ENCODE measurements around the gene TMEM74B.
"Not testable (repeated sequence)": the region's sequence is repeated elsewhere in the genome, so short reads cannot be mapped to it uniquely, and the experiment has no call there.

TMEM74B gene

DNA sequence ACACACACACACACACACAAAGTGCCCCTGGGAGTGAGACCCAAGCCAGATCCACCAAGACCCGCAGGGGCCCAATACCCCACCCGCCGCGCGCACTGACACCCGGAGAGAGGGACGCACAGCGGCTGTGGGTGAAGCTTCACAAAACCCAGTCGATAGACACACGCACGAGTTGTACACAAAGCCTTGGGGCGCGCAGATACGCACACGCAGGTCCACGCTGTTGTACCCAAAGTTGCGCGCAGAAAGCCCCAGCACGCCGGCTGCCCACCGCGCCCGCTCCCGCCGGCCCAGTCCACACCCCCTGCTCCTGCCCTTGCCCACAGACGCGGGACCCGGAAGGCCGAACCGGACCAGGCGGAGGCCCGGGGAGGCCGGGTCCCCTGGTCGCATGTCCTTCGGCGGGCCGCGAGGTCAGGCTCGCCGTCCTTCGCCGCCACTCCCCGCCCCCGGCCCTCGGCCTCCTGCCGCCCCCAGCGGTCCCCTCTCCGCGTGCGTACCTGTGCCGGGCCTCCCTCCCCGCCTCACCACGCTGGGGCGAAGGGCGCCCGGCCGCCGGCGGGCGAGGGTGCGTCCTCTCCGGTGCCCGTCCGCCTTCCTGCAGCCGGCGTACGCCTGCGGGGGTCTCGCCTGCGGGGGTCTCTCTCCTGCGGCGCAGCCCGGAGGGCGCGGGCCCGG, at the start of gene TMEM74B:
Gene TMEM74B (minus strand): TSS at position 344 of the 678 bp plus-strand sequence. CDS start 1,180 bp downstream, outside the sequence.
- peaks cover 3 to 20% (median 12%) of the 10 kb centered on the region in 5 donors for H3K4me1 ChIP-seq (ENCODE audit: control insufficient read depth in 5 of 5, insufficient read depth in 5 of 5, low read length in 5 of 5)
- no peak within 1 kb of the TSS for H3K27ac ChIP-seq (ENCODE audit: low read depth, low read length)
- H3K27me3 ChIP-seq (ENCODE audit: control insufficient read depth in 5 of 5, insufficient read depth in 4 of 5, low read length in 5 of 5): peaks cover 12 to 28% (median 15%) of the 10 kb centered on the region in 5 donors
- H3K9me3 ChIP-seq (ENCODE audit: control insufficient read depth in 5 of 5, low read length in 5 of 5): no peaks in the 10 kb centered on the region
- H3K4me3 ChIP-seq (ENCODE audit: low read depth in 1 of 5, low read length in 5 of 5): peak within 1 kb of the TSS in 3 of 5 donors; percentile 25 to 50 (median 50)
- H3K9ac ChIP-seq (ENCODE audit: low read length in 5 of 5): no peak within 1 kb of the TSS
- H3K36me3 ChIP-seq (ENCODE audit: control insufficient read depth in 5 of 5, insufficient read depth in 5 of 5, low read length in 5 of 5): peaks cover 0 to 8% (median 6%) of the 10 kb centered on the region in 5 donors

DNA sequence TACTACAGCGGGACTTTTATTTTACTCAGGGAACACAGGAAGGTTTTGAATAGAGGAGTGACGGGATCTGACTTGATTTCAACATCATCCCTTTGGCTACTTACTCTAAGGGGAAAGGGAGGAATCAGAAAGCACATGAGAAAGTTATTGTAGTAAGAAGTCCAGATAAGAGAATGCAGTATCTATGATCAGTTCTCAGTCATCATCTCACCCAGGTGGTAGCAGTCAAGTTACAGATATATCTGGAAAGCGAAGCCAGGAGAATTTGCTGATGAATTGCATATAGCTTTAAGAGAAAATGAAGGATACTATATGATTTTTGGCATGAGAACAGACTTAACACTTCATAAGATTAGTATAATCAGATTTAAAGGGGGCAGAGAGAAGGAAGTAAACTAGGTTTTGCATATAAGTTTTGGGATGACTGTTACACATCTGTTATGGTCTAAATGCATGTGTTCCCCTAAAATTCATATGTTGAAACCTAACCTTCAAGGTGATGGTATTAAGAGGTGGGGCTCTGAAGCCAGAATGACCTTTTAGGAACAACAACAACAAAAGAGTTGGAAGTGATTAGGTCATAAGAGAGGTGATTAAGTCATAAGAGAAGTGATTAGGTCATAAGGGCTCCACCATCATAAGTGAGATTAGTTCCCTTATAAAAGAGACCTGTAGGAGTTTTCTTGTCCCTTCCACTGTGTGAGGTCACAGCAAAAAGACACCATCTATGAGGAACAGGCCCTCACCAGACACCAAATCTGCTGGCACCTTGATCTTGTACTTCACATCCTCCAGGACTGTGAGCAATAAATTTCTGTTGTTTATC, 47.7 kb upstream of the TMEM74B start:
- Histone ChIP-seq H3K36me3 (ENCODE audit: control insufficient read depth in 5 of 5, insufficient read depth in 5 of 5, low read length in 5 of 5) (no peaks in the 10 kb centered on the region), H3K27ac (ENCODE audit: low read depth, low read length) (no peak overlapping the region), H3K27me3 (ENCODE audit: control insufficient read depth in 5 of 5, insufficient read depth in 4 of 5, low read length in 5 of 5) (peaks cover 0 to 15% (median 3%) of the 10 kb centered on the region in 5 donors), H3K9me3 (ENCODE audit: control insufficient read depth in 5 of 5, low read length in 5 of 5) (no peaks in the 10 kb centered on the region), H3K4me1 (ENCODE audit: control insufficient read depth in 5 of 5, insufficient read depth in 5 of 5, low read length in 5 of 5) (peaks cover 0 to 2% (median 0%) of the 10 kb centered on the region in 5 donors), H3K9ac (ENCODE audit: low read length in 5 of 5) (no peak overlapping the region), H3K4me3 (ENCODE audit: low read depth in 1 of 5, low read length in 5 of 5) (no peak overlapping the region)

DNA sequence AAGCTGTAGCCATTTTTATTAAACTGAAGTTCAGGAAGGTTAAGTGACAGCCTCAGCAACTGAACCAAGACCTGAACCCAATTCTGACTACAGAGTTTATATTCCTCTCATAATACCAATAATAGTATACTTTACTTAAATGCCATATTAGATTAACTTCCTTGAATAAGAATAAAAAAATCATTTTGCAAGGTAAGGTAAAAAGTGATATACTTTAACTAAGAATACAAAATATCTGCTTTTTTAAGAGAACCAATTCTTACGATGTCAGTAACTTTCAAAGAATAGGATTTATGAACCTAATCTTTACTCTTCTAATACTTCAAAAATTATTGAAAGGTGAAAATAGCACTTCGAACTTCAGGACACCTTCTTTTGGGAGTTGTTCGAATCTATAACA, 44.8 kb upstream of the TMEM74B start:
- H3K9me3 ChIP-seq (ENCODE audit: control insufficient read depth in 5 of 5, low read length in 5 of 5): no peaks in the 10 kb centered on the region
- no peak overlapping the region for H3K27ac ChIP-seq (ENCODE audit: low read depth, low read length)
- H3K36me3 ChIP-seq (ENCODE audit: control insufficient read depth in 5 of 5, insufficient read depth in 5 of 5, low read length in 5 of 5): no peaks in the 10 kb centered on the region
- H3K9ac ChIP-seq (ENCODE audit: low read length in 5 of 5): no peak overlapping the region
- H3K4me1 ChIP-seq (ENCODE audit: control insufficient read depth in 5 of 5, insufficient read depth in 5 of 5, low read length in 5 of 5): peaks cover 2 to 18% (median 12%) of the 10 kb centered on the region in 5 donors
- H3K27me3 ChIP-seq (ENCODE audit: control insufficient read depth in 5 of 5, insufficient read depth in 4 of 5, low read length in 5 of 5): peaks cover 2 to 23% (median 5%) of the 10 kb centered on the region in 5 donors
- no peak overlapping the region for H3K4me3 ChIP-seq (ENCODE audit: low read depth in 1 of 5, low read length in 5 of 5)

DNA sequence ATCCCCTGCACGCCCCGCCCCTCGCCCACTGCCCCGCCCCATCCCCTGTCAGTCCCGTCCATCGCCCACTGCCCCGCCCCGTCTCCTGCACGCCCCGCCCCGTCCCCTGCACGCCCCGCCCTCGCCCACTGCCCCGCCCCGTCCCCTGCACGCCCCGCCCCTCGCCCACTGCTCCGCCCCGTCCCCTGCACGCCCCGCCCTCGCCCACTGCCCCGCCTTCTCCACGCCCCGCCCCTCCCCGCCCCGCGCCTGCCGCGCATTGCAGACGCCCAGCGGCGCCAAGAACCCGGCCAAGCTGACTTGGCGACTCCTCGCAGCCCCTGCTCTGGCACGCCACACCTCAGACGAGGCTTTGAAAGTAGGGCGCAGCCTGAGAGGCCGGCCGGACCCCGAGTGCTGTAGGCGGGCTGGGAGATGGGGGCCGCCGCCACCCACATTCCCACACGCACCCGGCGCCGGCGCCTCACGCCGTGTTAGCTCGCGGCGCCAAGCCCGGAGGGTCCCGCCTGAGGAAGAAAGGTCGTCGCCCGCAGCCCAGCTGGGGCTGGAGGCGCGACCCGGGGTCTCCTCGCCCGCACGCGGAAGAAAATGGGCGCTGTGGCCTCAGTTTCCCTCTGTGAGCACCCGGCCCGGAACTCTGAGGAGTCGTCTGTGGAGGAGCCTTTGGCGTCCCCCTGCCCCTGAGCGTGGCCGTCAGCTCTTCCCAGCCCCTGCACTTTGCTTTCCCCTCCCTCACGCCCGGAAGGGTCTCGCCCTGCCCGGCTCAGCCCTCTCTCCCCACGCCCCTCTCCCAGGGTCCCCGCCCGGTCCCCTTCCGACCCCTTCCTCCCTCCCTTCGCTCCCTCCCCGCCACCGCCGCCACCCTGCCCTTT, 41.2 kb upstream of the TMEM74B start, which contains the start of gene RAD21L1:
Gene RAD21L1 (plus strand): TSS at position 262 of the 872 bp plus-strand sequence. CDS start 2,410 bp downstream, outside the sequence.
- peaks cover 0 to 18% (median 12%) of the 10 kb centered on the region in 5 donors for H3K4me1 ChIP-seq (ENCODE audit: control insufficient read depth in 5 of 5, insufficient read depth in 5 of 5, low read length in 5 of 5)
- peak within 1 kb of the TSS; percentile 50 to 72 (median 62) for H3K4me3 ChIP-seq (ENCODE audit: low read depth in 1 of 5, low read length in 5 of 5)
- H3K9ac ChIP-seq (ENCODE audit: low read length in 5 of 5): peak within 1 kb of the TSS in 3 of 5 donors; percentile 22 to 73 (median 51)
- peaks cover 0 to 23% (median 5%) of the 10 kb centered on the region in 5 donors for H3K27me3 ChIP-seq (ENCODE audit: control insufficient read depth in 5 of 5, insufficient read depth in 4 of 5, low read length in 5 of 5)
- H3K27ac ChIP-seq (ENCODE audit: low read depth, low read length): no peak within 1 kb of the TSS
- no peaks in the 10 kb centered on the region for H3K9me3 ChIP-seq (ENCODE audit: control insufficient read depth in 5 of 5, low read length in 5 of 5)
- H3K36me3 ChIP-seq (ENCODE audit: control insufficient read depth in 5 of 5, insufficient read depth in 5 of 5, low read length in 5 of 5): no peaks in the 10 kb centered on the region

DNA sequence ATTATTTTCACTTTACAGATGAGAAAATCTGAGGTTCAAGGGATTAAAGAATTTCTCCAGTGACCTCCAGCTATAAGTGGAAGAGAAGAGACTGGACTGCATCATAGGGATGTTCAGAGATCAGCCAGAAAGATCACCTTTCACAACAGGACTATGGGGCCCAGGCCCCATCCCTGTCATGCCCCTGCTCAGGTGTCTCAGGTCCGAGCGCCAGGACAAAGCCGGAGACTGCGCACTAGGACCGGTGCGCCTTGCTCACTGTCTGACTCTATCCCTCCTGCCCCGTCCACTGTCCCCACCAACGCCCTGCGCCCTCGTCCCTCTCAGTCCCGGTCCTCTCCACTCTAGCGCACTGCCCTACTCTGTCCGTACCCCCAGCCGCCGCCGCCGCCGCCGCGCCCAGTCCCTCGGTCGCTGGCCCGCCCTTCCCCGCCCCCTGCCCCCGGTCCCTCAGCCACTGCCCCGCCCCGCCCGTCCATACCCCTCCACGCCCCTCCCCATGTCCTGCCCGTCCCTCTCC, 40.5 kb upstream of the TMEM74B start:
- peaks cover 0 to 23% (median 5%) of the 10 kb centered on the region in 5 donors for H3K27me3 ChIP-seq (ENCODE audit: control insufficient read depth in 5 of 5, insufficient read depth in 4 of 5, low read length in 5 of 5)
- peaks cover 0 to 18% (median 12%) of the 10 kb centered on the region in 5 donors for H3K4me1 ChIP-seq (ENCODE audit: control insufficient read depth in 5 of 5, insufficient read depth in 5 of 5, low read length in 5 of 5)
- peak overlapping the region; percentile 50 to 60 (median 54) for H3K4me3 ChIP-seq (ENCODE audit: low read depth in 1 of 5, low read length in 5 of 5)
- no peaks in the 10 kb centered on the region for H3K36me3 ChIP-seq (ENCODE audit: control insufficient read depth in 5 of 5, insufficient read depth in 5 of 5, low read length in 5 of 5)
- no peak overlapping the region for H3K27ac ChIP-seq (ENCODE audit: low read depth, low read length)
- no peaks in the 10 kb centered on the region for H3K9me3 ChIP-seq (ENCODE audit: control insufficient read depth in 5 of 5, low read length in 5 of 5)
- H3K9ac ChIP-seq (ENCODE audit: low read length in 5 of 5): no peak overlapping the region

DNA sequence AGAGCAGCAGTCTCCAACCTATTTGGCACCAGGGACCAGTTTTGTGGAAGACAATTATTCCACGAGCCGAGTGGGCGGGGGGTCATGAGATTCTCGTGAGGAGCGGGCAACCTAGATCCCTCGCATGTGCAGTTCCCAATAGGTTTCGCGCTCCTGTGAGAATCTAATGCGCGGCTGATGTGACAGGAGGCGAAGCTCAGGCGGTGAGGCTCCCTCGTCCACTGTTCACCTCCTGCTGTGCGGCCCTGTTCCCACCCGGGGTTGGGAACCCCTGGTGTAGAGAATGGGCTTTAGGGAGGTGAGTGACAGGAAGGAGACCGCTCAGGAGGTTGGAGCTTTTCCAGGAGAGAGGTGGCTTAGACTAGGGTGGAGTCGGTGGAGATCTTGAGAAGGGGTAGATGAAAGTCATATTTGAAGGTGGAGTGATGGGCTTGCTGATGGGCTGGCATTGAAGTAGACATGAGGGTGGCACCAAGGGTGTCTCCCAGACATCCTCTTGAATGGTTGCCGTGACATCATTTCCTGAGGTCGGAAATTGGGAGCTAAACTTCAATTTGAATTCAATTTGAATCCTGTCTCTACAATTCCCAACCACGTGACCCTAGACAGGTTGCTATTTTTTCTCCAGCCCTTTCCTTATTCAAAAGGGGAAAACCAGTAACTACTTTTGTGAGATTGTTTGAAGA, 39.6 kb upstream of the TMEM74B start:
- Histone ChIP-seq H3K4me3 (ENCODE audit: low read depth in 1 of 5, low read length in 5 of 5) (no peak overlapping the region), H3K36me3 (ENCODE audit: control insufficient read depth in 5 of 5, insufficient read depth in 5 of 5, low read length in 5 of 5) (no peaks in the 10 kb centered on the region), H3K27ac (ENCODE audit: low read depth, low read length) (no peak overlapping the region), H3K27me3 (ENCODE audit: control insufficient read depth in 5 of 5, insufficient read depth in 4 of 5, low read length in 5 of 5) (peaks cover 0 to 20% (median 5%) of the 10 kb centered on the region in 5 donors), H3K9ac (ENCODE audit: low read length in 5 of 5) (no peak overlapping the region), H3K9me3 (ENCODE audit: control insufficient read depth in 5 of 5, low read length in 5 of 5) (no peaks in the 10 kb centered on the region), H3K4me1 (ENCODE audit: control insufficient read depth in 5 of 5, insufficient read depth in 5 of 5, low read length in 5 of 5) (peaks cover 0 to 18% (median 12%) of the 10 kb centered on the region in 5 donors)

DNA sequence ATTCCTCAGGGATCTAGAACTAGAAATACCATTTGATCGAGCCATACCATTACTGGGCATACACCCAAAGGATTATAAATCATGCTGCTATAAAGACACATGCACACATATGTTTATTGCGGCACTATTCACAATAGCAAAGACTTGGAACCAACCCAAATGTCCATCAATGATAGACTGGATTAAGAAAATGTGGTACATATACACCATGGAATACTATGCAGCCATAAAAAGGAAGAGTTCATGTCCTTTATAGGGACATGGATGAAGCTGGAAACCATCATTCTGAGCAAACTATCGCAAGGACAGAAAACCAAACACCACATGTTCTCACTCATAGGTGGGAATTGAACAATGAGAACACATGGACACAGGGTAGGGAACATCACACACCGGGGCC, 38.0 kb upstream of the TMEM74B start:
- not testable (repeated sequence) for H3K27ac ChIP-seq (ENCODE audit: low read depth, low read length); H3K36me3 ChIP-seq (ENCODE audit: control insufficient read depth in 5 of 5, insufficient read depth in 5 of 5, low read length in 5 of 5); H3K9me3 ChIP-seq (ENCODE audit: control insufficient read depth in 5 of 5, low read length in 5 of 5); H3K4me3 ChIP-seq (ENCODE audit: low read depth in 1 of 5, low read length in 5 of 5); H3K9ac ChIP-seq (ENCODE audit: low read length in 5 of 5)
- H3K4me1 ChIP-seq (ENCODE audit: control insufficient read depth in 5 of 5, insufficient read depth in 5 of 5, low read length in 5 of 5): peaks cover 0 to 18% (median 12%) of the 10 kb centered on the region in 5 donors
- peaks cover 0 to 12% (median 5%) of the 10 kb centered on the region in 5 donors for H3K27me3 ChIP-seq (ENCODE audit: control insufficient read depth in 5 of 5, insufficient read depth in 4 of 5, low read length in 5 of 5)

DNA sequence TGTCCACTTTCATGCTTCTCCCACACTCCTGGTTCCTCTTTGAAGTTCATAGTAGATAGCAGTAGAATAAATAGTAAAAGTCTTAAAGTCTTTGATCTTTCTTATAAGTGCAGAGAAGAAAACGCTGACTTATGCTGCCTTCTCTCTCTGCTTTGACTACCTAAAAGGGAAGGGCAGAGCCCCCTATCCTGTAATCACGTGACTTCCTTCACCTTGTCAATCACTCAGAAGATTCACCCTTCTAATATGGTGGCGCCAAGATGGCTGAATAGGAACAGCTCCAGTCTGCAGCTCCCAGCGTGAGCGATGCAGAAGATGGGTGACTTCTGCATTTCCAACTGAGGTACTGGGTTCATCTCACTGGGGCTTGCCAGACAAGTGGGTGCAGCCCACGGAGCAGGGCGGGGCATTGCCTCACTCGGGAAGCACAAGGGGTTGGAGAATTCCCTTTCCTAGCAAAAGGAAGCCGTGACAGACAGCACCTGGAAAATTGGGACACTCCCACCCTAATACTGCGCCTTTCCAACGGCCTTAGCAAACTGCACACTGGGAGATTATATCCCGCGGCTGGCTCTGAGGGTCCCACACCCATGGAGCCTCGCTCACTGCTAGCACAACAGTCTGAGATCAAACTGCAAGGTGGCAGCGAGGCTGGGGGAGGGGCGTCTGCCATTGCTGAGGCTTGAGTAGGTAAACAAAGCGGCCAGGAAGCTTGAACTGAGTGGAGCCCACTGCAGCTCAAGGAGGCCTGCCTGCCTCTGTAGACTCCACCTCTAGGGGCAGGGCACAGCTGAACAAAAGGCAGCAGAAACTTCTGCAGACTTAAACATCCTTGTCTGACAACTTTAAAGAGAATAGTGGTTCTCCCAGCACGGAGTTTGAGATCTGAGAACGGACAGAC, 32.0 kb upstream of the TMEM74B start:
- H3K27ac ChIP-seq (ENCODE audit: low read depth, low read length); H3K36me3 ChIP-seq (ENCODE audit: control insufficient read depth in 5 of 5, insufficient read depth in 5 of 5, low read length in 5 of 5); H3K4me3 ChIP-seq (ENCODE audit: low read depth in 1 of 5, low read length in 5 of 5); H3K4me1 ChIP-seq (ENCODE audit: control insufficient read depth in 5 of 5, insufficient read depth in 5 of 5, low read length in 5 of 5); H3K9me3 ChIP-seq (ENCODE audit: control insufficient read depth in 5 of 5, low read length in 5 of 5); H3K9ac ChIP-seq (ENCODE audit: low read length in 5 of 5); H3K27me3 ChIP-seq (ENCODE audit: control insufficient read depth in 5 of 5, insufficient read depth in 4 of 5, low read length in 5 of 5): not testable (repeated sequence)
